Heart right ventricle (tissue), 16 donors: Measurements from ENCODE around the gene SMAD4. TPM values are rescaled to one million over a fixed set of nuclear protein-coding genes. Genes with fewer than 3 reads are reported as not detected.

Experiments
- ATAC-seq, 8 donors: fragments of 200-7000 bp; cut with Tn5 transposase; one replicate each; pipeline ENCODE4 v1.9.1; 2020; ENCODE audit warnings: mild to moderate bottlenecking in 8 of 8, moderate library complexity in 8 of 8, moderate number of reproducible peaks in 1 of 8
- DNase-seq, 2 donors: peaks; one replicate each; pipeline ENCODE4 v3.0.0-alpha.2; 2020
- H3K27ac ChIP-seq, 10 donors: fragments of 200-600 bp; sonication (generic) in 2 of 10; one replicate each; pipeline versions ENCODE4 v1.5.0 to v1.8.0; 2020 to 2022; ENCODE audit warnings: mild to moderate bottlenecking in 3 of 10
- H3K27me3 ChIP-seq, 7 donors: fragments of 200-600 bp; one replicate each; pipeline ENCODE4 v1.8.0; 2021 to 2022; ENCODE audit warnings: mild to moderate bottlenecking in 2 of 7
- H3K36me3 ChIP-seq, 9 donors: fragments of 200-600 bp; sonication (generic) in 1 of 9; one replicate each; pipeline versions ENCODE4 v1.5.0 to v1.8.0; 2020 to 2022; ENCODE audit warnings: mild to moderate bottlenecking in 2 of 9
- H3K4me1 ChIP-seq, 9 donors: fragments of 200-600 bp; sonication (generic) in 1 of 9; one replicate each; pipeline versions ENCODE4 v1.5.0 to v1.8.0; 2020 to 2022; ENCODE audit warnings: mild to moderate bottlenecking in 4 of 9
- H3K4me3 ChIP-seq, 10 donors: fragments of 200-600 bp; sonication (generic) in 2 of 10; one replicate each; pipeline versions ENCODE4 v1.5.0 to v1.8.0; 2020 to 2022; ENCODE audit warnings: mild to moderate bottlenecking in 7 of 10, moderate library complexity in 2 of 10
- H3K9me3 ChIP-seq, 11 donors: fragments of 200-600 bp in 10 of 11; sonication (generic) in 2 of 11; one replicate each; pipeline versions ENCODE4 v1.5.0 to v1.8.0; 2013 to 2022; ENCODE audit warnings: mild to moderate bottlenecking in 2 of 11, control low read depth in 1 of 11, moderate library complexity in 1 of 11
- WGBS, 2 donors: extraction: QIAGEN DNeasy Blood & Tissue Kit; methylation state at CpG; one replicate each; pipeline ENCODE4 v1.1.7; 2013; ENCODE audit warnings: inconsistent platforms in 1 of 2; 5-methylcytosine and 5-hydroxymethylcytosine counted together
- intact Hi-C, 10 donors: fragments of 100-400 bp; cut with DNase I; formaldehyde crosslinking; loops; one replicate each; pipeline versions ENCODE4 v1.11.1 to v1.14.2; 2022
- polyA plus RNA-seq, 2 donors: library from polyadenylated mRNA; stranded (reverse); fragments of 200-250 nt; gene quantifications; one replicate each; pipeline ENCODE4 v1.2.3, GENCODE V29; 2013
- total RNA-seq, 10 donors: library from RNA; stranded (reverse); fragmentation: NEBNext Ultra II Directional in 3 of 10; extraction: Animal tissue kit (Norgen Biotek cat#: 25700) in 3 of 10; gene quantifications; one replicate each; pipeline versions ENCODE4 v1.2.1 to v1.2.4, GENCODE V29; 2021 to 2023
- TF ChIP-seq, protein P1 (sequence below), 9 donors: fragments of 200-600 bp; sonication (generic) in 2 of 9; IDR thresholded peaks; one replicate each; pipeline versions ENCODE4 v1.5.0 to v1.8.0; 2021 to 2022; ENCODE audit warnings: antibody characterized with exemption in 9 of 9, mild to moderate bottlenecking in 5 of 9, moderate library complexity in 1 of 9
- donor health status: Arrhythmogenic right ventricular cardiomyopathy.
- donor health status: ischemic (EF 13 %, LVEDD 7.1; RV severe dilation, severe dysfunction).
- donor health status: healthy with polysubstance abuse.
- donor health status: DM: no; HTN: yes; CAD: no.
- donor health status: DM: no; HTN: no; CAD: no.
- donor health status: ischemic (EF 25% LVEDD 6.9; RV normal size, moderate dysfunction).
- donor health status: ischemic (EF 25% LVEDD 5.7; RV mildly dilated, moderate dysfunction).
- donor health status: healthy.
- donor health status: DM: yes; HTN: yes; CAD: no.
- donor health status: Ischemic cardiomyopathy.
- donor health status: ischemic (EF 35%, LVEDD 5.7; RV mildly dilated, moderate dysfunction).
- donor health status: nonischemic (EF 11% LVEDD 7.7; RV severe dilation, severe dysfunction).
- donor health status: DM: yes; HTN: yes; CAD: no.
- donor health status: PGD.
- donor health status: ischemic (EF 29% LVEDD 5.4; RV normal size, mild dysfunction).
- donor health status: nonischemic (EF 23%, LVEDD 6.1; RV moderate dilation, normal function).

Gene SMAD4
- total and polyA plus RNA-seq, 12 donors = 11.7 to 110 (median 85.4) TPM

DNA sequence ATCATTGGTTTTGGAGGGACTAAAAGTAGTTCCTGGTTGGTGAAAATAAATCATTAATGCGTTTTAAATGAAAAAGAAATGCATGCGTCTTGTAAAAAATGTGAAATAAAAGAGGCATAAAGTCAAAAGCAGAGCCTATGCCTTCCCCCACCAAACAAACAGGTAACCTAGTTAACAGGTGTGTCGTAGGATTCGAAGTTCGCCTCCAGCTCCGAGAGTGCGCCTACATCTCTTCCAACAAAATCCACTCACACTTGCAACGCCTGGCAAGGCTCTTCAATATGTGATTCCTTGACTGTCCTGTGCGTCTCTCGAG is 677 bp upstream of the SMAD4 start:
- H3K9me3 ChIP-seq = no peaks in the 10 kb centered on the region
- peaks cover 2 to 79% (median 48%) of the 10 kb centered on the region in 9 donors for H3K4me1 ChIP-seq
- peak overlapping the region; percentile 94 to 100 (median 98) for H3K27ac ChIP-seq
- WGBS, 2 donors = 8 to 12% methylated on average over 10 of the region's 10 CpGs
- ATAC-seq = peak in 2 of 8 donors; percentile 1 to 9
- TF ChIP-seq, protein P1, sequence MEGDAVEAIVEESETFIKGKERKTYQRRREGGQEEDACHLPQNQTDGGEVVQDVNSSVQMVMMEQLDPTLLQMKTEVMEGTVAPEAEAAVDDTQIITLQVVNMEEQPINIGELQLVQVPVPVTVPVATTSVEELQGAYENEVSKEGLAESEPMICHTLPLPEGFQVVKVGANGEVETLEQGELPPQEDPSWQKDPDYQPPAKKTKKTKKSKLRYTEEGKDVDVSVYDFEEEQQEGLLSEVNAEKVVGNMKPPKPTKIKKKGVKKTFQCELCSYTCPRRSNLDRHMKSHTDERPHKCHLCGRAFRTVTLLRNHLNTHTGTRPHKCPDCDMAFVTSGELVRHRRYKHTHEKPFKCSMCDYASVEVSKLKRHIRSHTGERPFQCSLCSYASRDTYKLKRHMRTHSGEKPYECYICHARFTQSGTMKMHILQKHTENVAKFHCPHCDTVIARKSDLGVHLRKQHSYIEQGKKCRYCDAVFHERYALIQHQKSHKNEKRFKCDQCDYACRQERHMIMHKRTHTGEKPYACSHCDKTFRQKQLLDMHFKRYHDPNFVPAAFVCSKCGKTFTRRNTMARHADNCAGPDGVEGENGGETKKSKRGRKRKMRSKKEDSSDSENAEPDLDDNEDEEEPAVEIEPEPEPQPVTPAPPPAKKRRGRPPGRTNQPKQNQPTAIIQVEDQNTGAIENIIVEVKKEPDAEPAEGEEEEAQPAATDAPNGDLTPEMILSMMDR (IDR thresholded peaks at IDR 0.05) = no peak
- H3K27me3 ChIP-seq = no peaks in the 10 kb centered on the region
- intact Hi-C loops = loop anchor here in 2 of 10 donors (5.0 to 10.0 kb wide), 2 partner anchors 62 to 155 kb away; partner anchors contain the start of genes ELAC1 (in 1 of the 2) and ME2 (in 1 of the 2)
- DNase-seq = no peak
- H3K4me3 ChIP-seq = peak overlapping the region; percentile 42 to 94 (median 81)
- H3K36me3 ChIP-seq = peaks cover 0 to 35% (median 6%) of the 10 kb centered on the region in 9 donors

DNA sequence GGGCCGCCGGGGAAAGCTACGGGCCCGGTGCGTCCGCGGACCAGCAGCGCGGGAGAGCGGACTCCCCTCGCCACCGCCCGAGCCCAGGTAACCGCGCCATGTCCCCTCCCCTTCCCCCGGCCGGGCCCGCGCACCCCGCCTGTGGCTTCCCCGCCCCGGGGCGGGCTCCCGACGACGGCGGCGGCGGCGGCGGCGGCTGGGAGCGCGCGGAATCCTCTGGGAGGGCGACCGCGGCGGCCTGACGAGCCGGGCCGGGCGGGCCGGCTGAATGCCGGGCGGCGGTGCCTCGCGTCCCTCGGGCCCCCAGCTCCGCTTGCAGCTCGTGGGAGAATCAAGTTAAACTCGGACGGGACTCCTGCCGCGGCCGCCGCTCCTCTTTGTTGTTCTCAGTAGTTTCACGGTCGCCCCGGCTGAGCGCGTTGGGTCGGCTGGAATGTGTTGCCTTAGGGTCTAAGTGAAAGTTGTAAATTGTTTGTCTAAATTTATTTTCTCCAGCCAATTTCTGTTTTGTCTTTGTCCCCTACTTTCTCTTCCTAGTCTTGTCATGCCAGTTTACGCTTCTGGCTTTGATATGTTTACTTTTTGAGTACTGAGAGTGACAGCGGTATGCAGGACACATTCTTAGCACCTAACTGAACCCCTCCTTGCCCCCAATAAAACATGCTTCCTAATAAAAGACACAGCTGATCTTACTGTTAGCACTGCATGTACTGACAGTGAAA is 685 bp downstream of the SMAD4 start:
- Histone ChIP-seq H3K4me1 (peaks cover 2 to 86% (median 61%) of the 10 kb centered on the region in 9 donors), H3K27ac (peak overlapping the region; percentile 94 to 100 (median 98)), H3K9me3 (no peaks in the 10 kb centered on the region), H3K27me3 (no peaks in the 10 kb centered on the region), H3K36me3 (peaks cover 0 to 23% (median 5%) of the 10 kb centered on the region in 9 donors), H3K4me3 (peak overlapping the region; percentile 70 to 94 (median 81))
- ATAC-seq = peak; percentile 46 to 86 (median 74)
- TF ChIP-seq, protein P1 (IDR thresholded peaks at IDR 0.05) = no peak
- intact Hi-C loops = loop anchor here in 6 of 10 donors (2.0 to 10.0 kb wide), 5 partner anchors 63 to 164 kb away; partner anchors contain the start of genes ELAC1 (in 4 of the 6), MEX3C (in 2 of the 6) and ME2 (in 1 of the 6)
- DNase-seq = peak; percentile 73 to 78
- 0 to 1% methylated on average over 63 to 66 of the region's 66 CpGs for WGBS, 2 donors

DNA sequence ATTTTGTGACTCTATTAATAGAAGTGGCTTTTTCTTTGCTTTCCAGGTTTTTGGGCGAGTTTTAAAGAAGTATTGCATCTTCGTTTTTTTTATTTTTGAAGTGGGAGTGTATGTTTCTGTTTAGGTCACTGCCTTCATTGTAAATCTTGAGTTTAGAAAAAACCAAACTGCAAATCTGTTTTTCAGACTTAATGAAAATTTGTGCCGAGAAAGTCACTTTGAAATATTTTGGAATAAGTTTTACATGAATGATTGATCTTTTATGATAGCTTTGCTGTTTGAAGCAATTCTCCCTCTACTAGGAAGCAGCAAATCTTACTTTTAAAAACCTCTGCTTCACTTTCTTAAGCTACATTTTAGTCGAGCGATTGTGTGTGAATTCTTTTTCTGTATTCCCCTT is 2.2 kb downstream of the SMAD4 start:
- 16 to 22% methylated on average over 5 of the region's 5 CpGs for WGBS, 2 donors
- peaks cover 0 to 17% (median 0%) of the 10 kb centered on the region in 9 donors for H3K36me3 ChIP-seq
- H3K4me1 ChIP-seq = peaks cover 2 to 87% (median 76%) of the 10 kb centered on the region in 9 donors
- no peaks in the 10 kb centered on the region for H3K9me3 ChIP-seq
- DNase-seq (no peak), ATAC-seq (no peak)
- intact Hi-C loops = loop anchor here in 6 of 10 donors (5.0 to 10.0 kb wide), 4 partner anchors 65 to 163 kb away; partner anchors contain the start of genes ELAC1 (in 4 of the 6), MEX3C (in 2 of the 6) and ME2 (in 1 of the 6)
- TF ChIP-seq, protein P1 (IDR thresholded peaks at IDR 0.05) = no peak
- H3K4me3 ChIP-seq = peak overlapping the region in 7 of 10 donors; percentile 70 to 94 (median 83)
- H3K27ac ChIP-seq = peak overlapping the region in 3 of 10 donors; percentile 14 to 98 (median 95)
- no peaks in the 10 kb centered on the region for H3K27me3 ChIP-seq

DNA sequence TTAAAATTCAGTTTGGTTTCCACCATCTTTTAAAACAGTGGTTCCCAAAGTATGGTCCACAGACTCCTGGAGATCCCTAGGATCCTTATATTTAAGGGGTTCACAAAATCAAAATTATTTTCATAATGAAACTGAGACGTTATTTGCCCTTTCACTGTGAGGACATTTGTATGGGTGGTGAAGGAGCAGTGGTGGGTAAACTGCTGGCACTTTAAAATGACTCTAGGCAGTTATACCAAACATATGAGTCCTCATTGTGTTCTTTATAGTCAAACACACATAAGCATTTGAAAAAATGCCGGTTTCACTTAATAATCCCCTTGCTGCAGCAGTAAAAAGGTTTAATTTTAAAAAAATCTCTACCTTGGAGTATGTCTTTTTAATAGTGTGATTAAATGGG is 7.2 kb downstream of the SMAD4 start:
- WGBS, 2 donors = 51 to 56% methylated on average over 2 of the region's 2 CpGs
- Histone ChIP-seq H3K36me3 (peaks cover 0 to 17% (median 0%) of the 10 kb centered on the region in 9 donors), H3K4me1 (peaks cover 12 to 99% (median 95%) of the 10 kb centered on the region in 9 donors), H3K27ac (no peak overlapping the region), H3K27me3 (no peaks in the 10 kb centered on the region), H3K4me3 (no peak overlapping the region), H3K9me3 (no peaks in the 10 kb centered on the region)
- TF ChIP-seq, protein P1 (IDR thresholded peaks at IDR 0.05) = no peak
- ATAC-seq (no peak), DNase-seq (no peak)
- intact Hi-C loops = loop anchor here in 3 of 10 donors (10.0 kb wide), 2 partner anchors 72 to 158 kb away; partner anchors contain the start of genes MEX3C (in 2 of the 3) and ELAC1 (in 1 of the 3)
